Kidney glomerular epithelial cell (primary cell): ENCODE data around the gene CPM.

Experiments used
- DNase-seq: peaks from one replicate; lab custom pipeline; 2025; lab: John Stamatoyannopoulos, UW

CPM gene

GRCh38 chr12:68956466-68956865 is 23.5 kb upstream of the CPM start:
- no peak for DNase-seq

GRCh38 chr12:68954811-68955210 is 21.8 kb upstream of the CPM start:
- no peak for DNase-seq

GRCh38 chr12:68953536-68953935 is 20.6 kb upstream of the CPM start:
- DNase-seq: no peak

- DNase-seq: no peak
These were observed 18.7 kb upstream of the CPM start for GRCh38 chr12:68951652-68952051.

GRCh38 chr12:68950511-68950910 is 17.5 kb upstream of the CPM start:
- DNase-seq: no peak

GRCh38 chr12:68945255-68945654 is 12.3 kb upstream of the CPM start:
- DNase-seq: no peak

GRCh38 chr12:68944296-68945076 is 11.5 kb upstream of the CPM start:
- DNase-seq: no peak

- DNase-seq: peak; percentile 51
These were observed 10.9 kb upstream of the CPM start for GRCh38 chr12:68943848-68944247.

- no peak for DNase-seq
These were observed 7.8 kb upstream of the CPM start for GRCh38 chr12:68940731-68941130.

- no peak for DNase-seq
These were observed 6.5 kb upstream of the CPM start for GRCh38 chr12:68939505-68939904.

- DNase-seq: no peak
These were observed 1.4 kb upstream of the CPM start for GRCh38 chr12:68934392-68934791.

GRCh38 chr12:68932128-68932960 is 627 bp downstream of the CPM start:
- peak; percentile 59 for DNase-seq

DNA sequence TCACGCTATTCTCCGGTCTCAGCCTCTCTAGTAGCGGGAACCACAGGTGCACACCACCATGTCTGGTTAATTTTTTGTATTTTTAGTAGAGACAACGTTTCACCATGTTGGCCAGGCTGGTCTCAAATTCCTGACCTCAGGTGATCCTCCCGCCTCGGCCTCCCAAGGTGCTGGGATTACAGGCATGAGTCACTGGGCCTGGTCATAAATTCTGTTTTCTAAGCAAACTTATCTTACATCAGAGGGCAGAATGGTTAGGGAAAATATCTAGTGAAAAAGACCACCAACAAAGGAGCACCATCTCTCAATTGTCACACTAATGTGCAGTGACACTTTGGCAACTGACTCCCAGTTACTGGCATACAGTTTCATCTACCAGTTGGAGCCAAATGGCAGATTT is 2.8 kb downstream of the CPM start:
- DNase-seq: no peak

DNA sequence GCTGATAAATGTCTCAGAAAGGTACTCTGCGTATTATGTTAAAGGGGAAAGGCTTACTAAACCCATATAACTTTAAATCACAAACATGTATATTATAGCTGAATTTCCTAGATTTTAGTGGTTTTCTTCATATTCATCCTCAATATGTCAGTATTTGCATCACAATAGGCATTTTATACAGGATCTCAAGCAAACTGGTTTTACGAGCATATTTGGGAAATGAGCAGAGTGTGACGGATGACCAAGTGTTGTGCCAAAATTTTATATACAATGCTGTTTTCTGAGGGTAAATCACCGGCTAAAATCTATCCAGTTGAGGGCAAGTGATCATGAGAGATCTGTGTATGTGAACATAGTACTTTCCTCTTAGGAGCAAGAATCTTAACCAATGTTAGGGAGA is 8.4 kb downstream of the CPM start:
- DNase-seq: no peak

DNA sequence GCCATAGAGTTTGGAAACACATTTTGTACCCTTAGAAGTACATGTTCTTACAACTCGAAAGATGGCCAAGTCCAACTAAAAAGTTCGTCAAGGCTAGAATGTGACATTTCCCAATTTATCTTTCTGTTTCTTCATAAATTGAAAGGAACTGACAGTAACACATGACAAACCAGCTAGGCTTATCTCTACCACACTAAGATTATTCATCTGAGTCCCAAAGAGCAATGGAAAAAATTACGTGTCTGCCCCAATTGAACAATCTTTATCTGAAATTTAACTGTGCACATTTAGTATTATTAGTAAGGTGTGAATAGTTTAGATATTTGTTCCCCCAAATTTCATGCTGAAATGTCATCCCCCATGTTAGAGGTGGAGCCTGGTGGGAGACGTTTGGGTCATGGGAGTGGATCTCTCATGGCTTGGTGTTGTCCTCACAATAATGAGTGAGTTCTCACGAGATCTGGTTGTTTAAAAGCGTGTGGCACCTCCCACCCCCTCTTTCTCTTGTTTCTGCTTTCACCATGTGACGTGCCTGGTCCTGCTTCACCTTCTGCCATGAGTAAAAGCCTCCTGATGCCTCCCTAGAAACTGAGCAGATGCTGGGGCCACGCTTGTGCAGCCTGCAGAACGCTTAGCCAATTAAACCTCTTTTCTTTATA is 13.3 kb downstream of the CPM start:
- no peak for DNase-seq

GRCh38 chr12:68918960-68919359 is 14.0 kb downstream of the CPM start:
- no peak for DNase-seq

GRCh38 chr12:68915055-68915454 is 17.9 kb downstream of the CPM start:
- DNase-seq: peak; percentile 25

DNA sequence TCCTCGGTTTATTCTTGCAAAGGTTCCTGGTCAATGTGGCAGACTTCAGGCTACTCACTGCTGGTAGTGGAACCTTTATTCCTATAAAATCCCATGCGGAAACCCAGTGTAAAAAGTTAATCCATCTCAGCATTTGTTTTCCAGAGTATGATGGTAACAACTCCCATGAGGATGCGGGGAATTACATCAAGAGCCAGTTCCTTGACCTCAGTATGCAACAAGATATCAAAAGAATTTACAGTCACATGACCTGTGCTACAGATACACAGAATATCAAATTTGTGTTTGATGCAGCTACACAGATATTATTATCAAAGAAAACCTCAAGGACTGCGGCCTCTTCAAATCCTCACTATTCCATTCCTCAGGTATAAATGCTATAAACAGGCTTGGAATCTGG is 19.3 kb downstream of the CPM start:
- DNase-seq: no peak

- no peak for DNase-seq
These were observed 20.1 kb downstream of the CPM start for GRCh38 chr12:68912916-68913315.

GRCh38 chr12:68911197-68911718 is 21.7 kb downstream of the CPM start:
- no peak for DNase-seq

- no peak for DNase-seq
These were observed 22.8 kb downstream of the CPM start for GRCh38 chr12:68910128-68910527.

DNA sequence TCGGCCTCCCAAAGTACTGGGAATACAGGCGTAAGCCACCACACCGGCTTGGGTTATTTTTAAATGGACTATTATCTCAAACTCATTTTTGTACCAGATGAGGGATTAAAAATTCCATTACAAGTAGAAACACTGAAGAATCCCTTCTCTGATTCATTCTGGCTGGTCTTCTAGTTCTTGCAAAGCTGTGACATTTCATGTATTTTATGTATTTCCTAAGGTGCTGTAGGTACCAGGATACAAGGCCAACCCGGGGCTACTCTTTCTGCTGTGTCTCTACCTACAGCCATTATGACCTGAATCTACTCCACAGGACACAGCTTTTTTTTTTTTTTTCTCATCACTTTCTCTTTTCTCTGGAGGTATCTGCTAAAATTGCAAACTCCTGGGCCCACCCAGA is 24.9 kb downstream of the CPM start:
- no peak for DNase-seq

GRCh38 chr12:68905733-68906132 is 27.2 kb downstream of the CPM start:
- no peak for DNase-seq
